ENCODE results near the gene FOXO6.

- TF ChIP-seq CTCF (IDR thresholded peaks at IDR 0.05) = peak; percentile 87 to 94 (median 92)
- no peak for TF ChIP-seq POLR2A (IDR thresholded peaks at IDR 0.05)
- no peak for TF ChIP-seq EP300 (IDR thresholded peaks at IDR 0.05; ENCODE audit: low read depth)
- TF ChIP-seq POLR2AphosphoS5 (IDR thresholded peaks at IDR 0.05) = no peak
Measured at GRCh38 chr1:41416552-41417334, 55.5 kb downstream of the FOXO6 start.

All from transverse colon (tissue), 4 donors.